Transverse colon (tissue), 4 donors: Measurements from ENCODE around the gene KRT78. TPM values are rescaled to one million over a fixed set of nuclear protein-coding genes. Genes with fewer than 3 reads are reported as not detected.

ENCODE experiments used
- DNase-seq: peaks from one replicate; pipeline ENCODE4 v3.0.0-alpha.2; 2019
- H3K27ac ChIP-seq, 4 donors: fragments of 200-600 bp; sonication (generic); 2 replicates each; pipeline ENCODE4 v1.5.1; 2016 to 2018; ENCODE audit warnings: inconsistent platforms in 4 of 4
- H3K27me3 ChIP-seq: fragments of 200-600 bp; sonication (generic); 2 replicates; pipeline ENCODE4 v1.5.1; 2017; ENCODE audit warnings: inconsistent platforms
- H3K36me3 ChIP-seq, 4 donors: fragments of 200-600 bp; sonication (generic); 2 replicates each; pipeline ENCODE4 v1.5.1; 2017 to 2019; ENCODE audit warnings: inconsistent platforms in 4 of 4
- H3K4me1 ChIP-seq, 4 donors: fragments of 200-600 bp; sonication (generic); 2 replicates each; pipeline ENCODE4 v1.5.1; 2017 to 2020; ENCODE audit warnings: inconsistent platforms in 4 of 4
- H3K4me3 ChIP-seq, 4 donors: fragments of 200-600 bp; sonication (generic); 1 replicate in 1 of 4; 2 replicates in 3 of 4; pipeline versions ENCODE4 v1.5.1 to v1.6.1; 2017 to 2019; ENCODE audit warnings: inconsistent platforms in 4 of 4
- H3K9me3 ChIP-seq, 2 donors: fragments of 200-600 bp; sonication (generic); 2 replicates each; pipeline ENCODE4 v1.5.1; 2017 to 2019; ENCODE audit warnings: inconsistent platforms in 2 of 2
- EP300 ChIP-seq: sonication (generic); formaldehyde crosslinking; IDR thresholded peaks from one replicate; pipeline ENCODE4 v1.6.1; 2017; ENCODE audit warnings: antibody characterized with exemption, low read depth
- POLR2A ChIP-seq: fragments of 450-650 bp; IDR thresholded peaks from one replicate; pipeline ENCODE4 v1.6.1; 2016; ENCODE audit warnings: antibody characterized with exemption, mild to moderate bottlenecking, moderate library complexity
- POLR2AphosphoS5 ChIP-seq, 3 donors: sonication (generic); formaldehyde crosslinking; IDR thresholded peaks; one replicate each; pipeline ENCODE4 v1.6.1; 2016; ENCODE audit warnings: antibody characterized with exemption in 3 of 3
- WGBS, 2 donors: methylation state at CpG; one replicate each; pipeline ENCODE4 v1.1.5; 2018; ENCODE audit warnings: low coverage in 1 of 2; 5-methylcytosine and 5-hydroxymethylcytosine counted together
- in situ Hi-C, 4 donors: fragments of 200-750 bp; cut with MboI; loops; one replicate each; pipeline versions ENCODE4 v1.15.0 to v1.15.1; 2017; ENCODE audit warnings: low sequenced_read_pairs in 3 of 4, low pct_ligation_motif_present in 1 of 4, low pct_unique_long_range_greater_than_20kb in 1 of 4
- intact Hi-C: fragments of 100-400 bp; cut with DNase I; formaldehyde crosslinking; loops from one replicate; pipeline ENCODE4 v1.15.1; 2023; ENCODE audit warnings: low total_unique reads
- total RNA-seq, 4 donors: library from RNA; depleted of rRNA; stranded (reverse); fragments of >200 nt; gene quantifications; one replicate each; pipeline ENCODE4 v1.1.0, GENCODE V29; 2016
- TF ChIP-seq, protein P1 (sequence below), 5 experiments: fragments of 200-600 bp in 3 of 5; fragments of 450-650 bp in 2 of 5; sonication (generic) in 3 of 5; IDR thresholded peaks; 1 replicate in 2 of 5; 2 replicates in 3 of 5; pipeline ENCODE4 v1.5.1; 2016 to 2017; ENCODE audit warnings: antibody characterized with exemption in 5 of 5, inconsistent platforms in 3 of 5, mild to moderate bottlenecking in 2 of 5, moderate library complexity in 1 of 5

The KRT78 gene
- total RNA-seq, 4 donors from 2014 or later: not detected

DNA sequence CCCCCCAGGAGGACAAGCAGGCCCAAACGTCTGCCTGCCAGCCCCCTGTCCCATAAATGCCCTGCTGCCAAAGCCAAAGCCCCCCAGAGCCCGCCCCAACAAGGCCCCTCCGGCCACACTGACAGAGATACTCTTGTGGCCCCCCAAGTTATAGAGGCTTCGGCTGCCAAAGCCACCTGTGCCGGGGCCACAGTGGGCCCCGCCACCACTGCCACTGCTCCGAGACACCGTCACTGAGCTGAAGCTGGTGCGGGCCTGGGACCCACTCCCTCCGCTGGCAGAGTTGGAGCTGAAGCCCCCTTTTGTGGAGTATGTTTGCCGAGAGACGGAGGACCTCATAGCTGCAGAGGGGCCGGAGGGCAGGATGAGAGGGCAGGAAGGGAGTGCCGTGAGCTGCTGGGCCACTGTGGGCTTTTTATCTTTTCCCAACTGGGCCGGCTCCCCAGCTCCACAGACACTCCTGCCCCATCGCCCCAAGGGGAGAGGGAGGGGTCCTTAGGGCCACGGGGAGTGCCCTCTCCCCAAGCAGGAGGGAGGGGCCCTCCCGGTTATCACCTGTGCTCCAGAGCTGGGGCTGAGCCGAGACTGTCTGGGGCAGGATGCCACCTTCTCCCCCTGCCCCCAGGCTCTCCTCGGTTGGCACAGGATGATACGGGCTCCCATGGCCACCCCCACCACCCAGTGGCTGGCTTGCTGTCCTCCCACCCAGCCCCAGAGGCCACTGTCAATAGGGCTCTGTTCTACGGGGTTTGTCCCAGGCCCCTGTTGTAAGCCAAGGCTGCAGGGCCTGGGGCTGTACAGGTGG is 14.7 kb downstream of the KRT78 start, which contains the start of gene KRT79:
TSS of gene KRT79 (minus strand) at position 390 of the 805 bp plus-strand sequence. CDS start at position 339, 51 bp downstream.
- in situ Hi-C loops: no loop called here
- Histone ChIP-seq H3K27me3 (peaks cover 4% of the 10 kb centered on the region), H3K4me3 (no peak within 1 kb of the TSS), H3K9me3 (no peaks in the 10 kb centered on the region), H3K4me1 (no peaks in the 10 kb centered on the region), H3K27ac (no peak within 1 kb of the TSS), H3K36me3 (no peaks in the 10 kb centered on the region)
- WGBS, 2 donors: 83% methylated on average over 22 of the region's 22 CpGs; no CpG with 5 or more reads in 1 of the 2 donors
- no peak for DNase-seq
- TF ChIP-seq, protein P1, sequence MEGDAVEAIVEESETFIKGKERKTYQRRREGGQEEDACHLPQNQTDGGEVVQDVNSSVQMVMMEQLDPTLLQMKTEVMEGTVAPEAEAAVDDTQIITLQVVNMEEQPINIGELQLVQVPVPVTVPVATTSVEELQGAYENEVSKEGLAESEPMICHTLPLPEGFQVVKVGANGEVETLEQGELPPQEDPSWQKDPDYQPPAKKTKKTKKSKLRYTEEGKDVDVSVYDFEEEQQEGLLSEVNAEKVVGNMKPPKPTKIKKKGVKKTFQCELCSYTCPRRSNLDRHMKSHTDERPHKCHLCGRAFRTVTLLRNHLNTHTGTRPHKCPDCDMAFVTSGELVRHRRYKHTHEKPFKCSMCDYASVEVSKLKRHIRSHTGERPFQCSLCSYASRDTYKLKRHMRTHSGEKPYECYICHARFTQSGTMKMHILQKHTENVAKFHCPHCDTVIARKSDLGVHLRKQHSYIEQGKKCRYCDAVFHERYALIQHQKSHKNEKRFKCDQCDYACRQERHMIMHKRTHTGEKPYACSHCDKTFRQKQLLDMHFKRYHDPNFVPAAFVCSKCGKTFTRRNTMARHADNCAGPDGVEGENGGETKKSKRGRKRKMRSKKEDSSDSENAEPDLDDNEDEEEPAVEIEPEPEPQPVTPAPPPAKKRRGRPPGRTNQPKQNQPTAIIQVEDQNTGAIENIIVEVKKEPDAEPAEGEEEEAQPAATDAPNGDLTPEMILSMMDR (IDR thresholded peaks at IDR 0.05): no peak
- TF ChIP-seq POLR2A: no peak
- TF ChIP-seq POLR2AphosphoS5 (IDR thresholded peaks at IDR 0.05): no peak
- TF ChIP-seq EP300: no peak
- intact Hi-C loops: no loop called here

DNA sequence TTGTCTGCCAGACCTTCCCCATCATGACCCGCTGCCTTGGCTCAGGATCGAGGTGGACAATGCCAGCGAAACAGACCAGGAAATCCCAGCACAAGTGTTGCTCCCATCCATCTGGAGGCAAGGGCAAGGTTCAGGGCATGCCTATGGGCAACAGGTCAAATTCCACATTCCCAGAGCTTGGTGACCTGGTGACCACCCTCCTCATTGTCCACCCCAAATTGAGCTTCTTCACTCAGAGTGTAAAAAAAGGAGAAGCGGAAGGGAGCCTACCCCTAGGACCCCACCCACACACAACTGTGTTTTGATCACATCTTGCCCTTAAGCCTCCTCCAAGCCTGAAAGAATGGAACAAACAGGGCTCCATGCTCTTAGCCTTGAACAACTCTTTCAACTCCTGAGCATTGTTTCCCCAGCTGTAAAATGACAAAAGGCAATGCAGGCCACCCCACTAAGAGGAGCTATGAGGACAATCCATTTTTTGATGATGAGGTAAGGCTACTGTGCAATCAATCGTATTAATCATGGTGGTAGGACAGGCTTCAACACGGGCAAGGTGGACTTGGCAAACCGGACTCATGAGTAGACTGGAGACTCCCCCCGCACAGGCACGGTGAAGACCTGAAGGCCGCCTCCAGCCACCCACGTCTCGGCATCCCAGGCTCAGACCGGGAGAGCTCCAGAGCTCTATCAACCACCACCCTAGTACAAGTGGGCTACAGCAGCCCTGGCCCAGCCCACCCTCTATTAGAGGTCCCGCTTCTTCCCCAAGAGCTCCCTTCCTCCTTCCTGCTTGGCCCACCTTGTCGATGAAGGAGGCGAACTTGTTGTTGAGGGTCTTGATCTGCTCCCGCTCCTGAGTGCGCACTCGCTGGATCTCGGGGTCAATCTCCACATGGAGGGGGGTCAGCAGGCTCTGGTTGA is 15.5 kb downstream of the KRT78 start:
- Histone ChIP-seq H3K36me3 (no peaks in the 10 kb centered on the region), H3K27me3 (peaks cover 4% of the 10 kb centered on the region), H3K4me1 (no peaks in the 10 kb centered on the region), H3K9me3 (no peaks in the 10 kb centered on the region), H3K27ac (no peak overlapping the region), H3K4me3 (no peak overlapping the region)
- in situ Hi-C loops (no loop called here), intact Hi-C loops (no loop called here)
- TF ChIP-seq, protein P1 (IDR thresholded peaks at IDR 0.05): no peak
- TF ChIP-seq POLR2AphosphoS5 (IDR thresholded peaks at IDR 0.05) (no peak), EP300 (no peak), POLR2A (no peak)
- DNase-seq: peak; percentile 27
- 87 to 100% methylated on average over 2 to 20 of the region's 20 CpGs for WGBS, 2 donors

DNA sequence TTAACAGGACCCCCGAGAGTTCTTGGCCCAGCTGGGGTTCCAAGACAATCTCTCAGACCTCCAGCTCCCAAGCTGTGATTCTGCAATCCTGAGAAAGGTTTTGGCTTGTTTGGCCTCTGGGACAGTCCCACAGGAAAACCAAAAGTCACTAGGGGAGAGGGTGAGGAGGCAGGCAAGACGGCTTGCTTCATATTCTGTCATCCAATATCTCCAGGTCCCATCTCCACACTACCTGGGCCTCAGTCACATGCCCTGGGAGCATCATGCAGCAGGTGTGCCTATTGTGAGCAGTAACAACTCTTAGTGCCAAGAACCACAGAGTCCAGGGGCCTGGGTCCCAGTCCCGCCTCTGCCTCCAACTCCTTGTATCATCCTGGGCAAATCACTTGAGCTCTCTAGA is 16.3 kb downstream of the KRT78 start:
- 59% methylated on average over 3 of the region's 3 CpGs; no CpG with 5 or more reads in 1 of the 2 donors for WGBS, 2 donors
- Histone ChIP-seq H3K36me3 (no peaks in the 10 kb centered on the region), H3K4me3 (no peak overlapping the region), H3K4me1 (no peaks in the 10 kb centered on the region), H3K9me3 (no peaks in the 10 kb centered on the region), H3K27ac (no peak overlapping the region), H3K27me3 (peaks cover under 1% of the 10 kb centered on the region)
- no peak for DNase-seq
- no peak for TF ChIP-seq POLR2A
- TF ChIP-seq, protein P1 (IDR thresholded peaks at IDR 0.05): no peak
- no peak for TF ChIP-seq POLR2AphosphoS5 (IDR thresholded peaks at IDR 0.05)
- TF ChIP-seq EP300: no peak
- in situ Hi-C loops: no loop called here
- intact Hi-C loops: no loop called here

DNA sequence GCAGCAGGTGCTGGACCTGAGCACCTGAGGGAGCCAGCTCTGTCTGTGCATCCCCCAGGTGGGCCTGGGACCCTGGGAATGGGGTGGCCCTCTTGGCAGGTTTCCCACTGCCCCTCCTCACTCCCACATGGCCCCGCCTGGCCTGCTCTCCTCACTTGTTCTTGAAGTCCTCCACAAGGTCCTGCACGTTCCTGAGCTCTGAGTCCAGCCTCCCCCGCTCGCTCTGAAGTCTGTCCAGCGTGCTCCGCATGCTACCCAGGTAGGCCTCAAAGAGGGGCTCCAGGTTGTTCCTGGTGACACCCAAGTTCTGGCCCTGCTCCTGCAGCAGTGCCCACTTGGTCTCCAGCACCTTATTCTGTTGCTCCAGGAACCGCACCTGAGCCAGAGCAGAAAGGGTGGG is 17.5 kb downstream of the KRT78 start:
- Histone ChIP-seq H3K27ac (no peak overlapping the region), H3K27me3 (no peaks in the 10 kb centered on the region), H3K9me3 (no peaks in the 10 kb centered on the region), H3K36me3 (no peaks in the 10 kb centered on the region), H3K4me1 (no peaks in the 10 kb centered on the region), H3K4me3 (no peak overlapping the region)
- WGBS, 2 donors: 80 to 100% methylated on average over 2 to 7 of the region's 7 CpGs
- in situ Hi-C loops: no loop called here
- TF ChIP-seq, protein P1 (IDR thresholded peaks at IDR 0.05): no peak
- TF ChIP-seq EP300 (no peak), POLR2A (no peak), POLR2AphosphoS5 (IDR thresholded peaks at IDR 0.05) (no peak)
- intact Hi-C loops: no loop called here
- DNase-seq: no peak
